ENCODE data around the gene GPR89B. TPM values are rescaled to one million over a fixed set of nuclear protein-coding genes. Genes with fewer than 3 reads are reported as not detected.
"Not testable (repeated sequence)": the region's sequence is repeated elsewhere in the genome, so short reads cannot be mapped to it uniquely, and the experiment has no call there.

GPR89B gene
- polyA plus RNA-seq, 1 donor from 2014 or later = 54.7 TPM

DNA sequence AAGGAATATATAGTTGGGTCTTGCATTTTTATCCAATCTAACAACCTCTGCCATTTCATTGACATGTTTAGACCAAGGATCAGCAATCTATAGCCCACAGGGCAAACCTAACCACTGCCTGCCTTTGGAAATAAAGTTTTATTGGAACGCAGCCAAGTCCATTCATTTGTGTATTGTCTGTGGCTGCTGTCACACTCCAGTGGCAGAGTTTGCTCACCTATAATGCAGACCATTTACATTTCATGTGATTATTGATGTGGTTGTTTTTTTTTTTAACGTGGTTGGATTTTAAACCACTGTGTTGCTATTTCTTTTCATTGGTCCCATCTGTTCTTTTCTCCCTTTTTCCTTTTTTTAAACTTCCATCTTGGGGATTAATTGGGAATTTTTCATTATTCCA lies 57.2 kb downstream of the GPR89B start:
- not testable (repeated sequence) for H3K9ac ChIP-seq (ENCODE audit: low read length); H3K36me3 ChIP-seq (ENCODE audit: insufficient read depth, low read length); H3K9me3 ChIP-seq (ENCODE audit: low read length); H3K4me2 ChIP-seq (ENCODE audit: low read length); H3K27me3 ChIP-seq (ENCODE audit: insufficient read depth, low read depth, low read length); H3K9me2 ChIP-seq (ENCODE audit: insufficient read depth, low read length); H3K79me2 ChIP-seq (replicated peaks; ENCODE audit: insufficient read depth, low read length); H2AFZ ChIP-seq (ENCODE audit: low read depth, low read length); H3K27ac ChIP-seq (ENCODE audit: low read length); H3F3A ChIP-seq (ENCODE audit: insufficient read depth, low read length, poor library complexity, severe bottlenecking); H4K20me1 ChIP-seq (ENCODE audit: insufficient read depth); H3K4me3 ChIP-seq (ENCODE audit: low read length)

- not testable (repeated sequence) for H3K36me3 ChIP-seq (ENCODE audit: insufficient read depth, low read length); H3F3A ChIP-seq (ENCODE audit: insufficient read depth, low read length, poor library complexity, severe bottlenecking); H3K9me3 ChIP-seq (ENCODE audit: low read length); H3K4me3 ChIP-seq (ENCODE audit: low read length); H3K27ac ChIP-seq (ENCODE audit: low read length); H3K9ac ChIP-seq (ENCODE audit: low read length); H4K20me1 ChIP-seq (ENCODE audit: insufficient read depth); H3K4me2 ChIP-seq (ENCODE audit: low read length); H2AFZ ChIP-seq (ENCODE audit: low read depth, low read length); H3K9me2 ChIP-seq (ENCODE audit: insufficient read depth, low read length); H3K27me3 ChIP-seq (ENCODE audit: insufficient read depth, low read depth, low read length); H3K79me2 ChIP-seq (replicated peaks; ENCODE audit: insufficient read depth, low read length)
These were observed 59.7 kb downstream of the GPR89B start for GRCh38 chr1:147987893-147988292.

DNA sequence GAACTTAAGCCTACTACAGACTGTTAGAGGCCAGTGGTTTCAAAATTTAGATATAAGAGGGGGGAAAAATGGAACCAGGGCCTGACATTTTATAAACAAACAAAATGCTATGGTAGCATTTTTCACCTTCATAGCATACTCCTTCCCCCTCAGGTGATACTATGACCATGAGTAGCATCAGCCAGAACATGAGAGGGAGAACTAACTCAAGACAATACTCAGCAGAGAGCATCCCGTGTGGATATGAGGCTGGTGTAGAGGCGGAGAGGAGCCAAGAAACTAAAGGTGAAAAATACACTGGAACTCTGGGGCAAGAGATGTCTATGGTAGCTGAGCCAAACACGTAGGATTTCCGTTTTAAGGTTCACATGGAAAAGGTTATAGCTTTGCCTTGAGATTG lies 64.7 kb downstream of the GPR89B start:
- not testable (repeated sequence) for H3K27me3 ChIP-seq (ENCODE audit: insufficient read depth, low read depth, low read length); H4K20me1 ChIP-seq (ENCODE audit: insufficient read depth); H3F3A ChIP-seq (ENCODE audit: insufficient read depth, low read length, poor library complexity, severe bottlenecking); H2AFZ ChIP-seq (ENCODE audit: low read depth, low read length); H3K36me3 ChIP-seq (ENCODE audit: insufficient read depth, low read length); H3K4me3 ChIP-seq (ENCODE audit: low read length); H3K9ac ChIP-seq (ENCODE audit: low read length); H3K9me2 ChIP-seq (ENCODE audit: insufficient read depth, low read length); H3K79me2 ChIP-seq (replicated peaks; ENCODE audit: insufficient read depth, low read length); H3K4me2 ChIP-seq (ENCODE audit: low read length); H3K27ac ChIP-seq (ENCODE audit: low read length); H3K9me3 ChIP-seq (ENCODE audit: low read length)

DNA sequence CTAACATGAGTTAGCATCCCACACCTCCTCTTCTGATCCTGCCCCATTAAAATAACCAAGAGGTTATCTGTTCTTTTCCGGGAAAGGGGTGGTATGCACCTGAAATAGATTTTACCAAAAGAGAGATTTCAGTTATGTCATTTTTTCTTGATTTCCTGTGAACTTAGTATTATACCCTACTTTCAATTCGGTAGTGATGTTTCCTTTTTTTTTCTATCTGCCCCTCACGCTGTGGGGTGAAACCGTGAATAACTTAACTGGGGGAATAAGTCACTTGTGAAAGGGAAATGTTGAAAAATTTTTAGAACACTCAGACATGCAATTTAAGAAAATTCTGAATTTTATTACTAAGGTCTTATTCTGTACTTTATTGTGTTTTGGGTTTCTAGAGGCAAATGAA lies 65.2 kb downstream of the GPR89B start:
- H3F3A ChIP-seq (ENCODE audit: insufficient read depth, low read length, poor library complexity, severe bottlenecking); H3K9me2 ChIP-seq (ENCODE audit: insufficient read depth, low read length); H3K27ac ChIP-seq (ENCODE audit: low read length); H3K79me2 ChIP-seq (replicated peaks; ENCODE audit: insufficient read depth, low read length); H3K9ac ChIP-seq (ENCODE audit: low read length); H3K36me3 ChIP-seq (ENCODE audit: insufficient read depth, low read length); H2AFZ ChIP-seq (ENCODE audit: low read depth, low read length); H3K27me3 ChIP-seq (ENCODE audit: insufficient read depth, low read depth, low read length); H4K20me1 ChIP-seq (ENCODE audit: insufficient read depth); H3K4me2 ChIP-seq (ENCODE audit: low read length); H3K9me3 ChIP-seq (ENCODE audit: low read length); H3K4me3 ChIP-seq (ENCODE audit: low read length): not testable (repeated sequence)

DNA sequence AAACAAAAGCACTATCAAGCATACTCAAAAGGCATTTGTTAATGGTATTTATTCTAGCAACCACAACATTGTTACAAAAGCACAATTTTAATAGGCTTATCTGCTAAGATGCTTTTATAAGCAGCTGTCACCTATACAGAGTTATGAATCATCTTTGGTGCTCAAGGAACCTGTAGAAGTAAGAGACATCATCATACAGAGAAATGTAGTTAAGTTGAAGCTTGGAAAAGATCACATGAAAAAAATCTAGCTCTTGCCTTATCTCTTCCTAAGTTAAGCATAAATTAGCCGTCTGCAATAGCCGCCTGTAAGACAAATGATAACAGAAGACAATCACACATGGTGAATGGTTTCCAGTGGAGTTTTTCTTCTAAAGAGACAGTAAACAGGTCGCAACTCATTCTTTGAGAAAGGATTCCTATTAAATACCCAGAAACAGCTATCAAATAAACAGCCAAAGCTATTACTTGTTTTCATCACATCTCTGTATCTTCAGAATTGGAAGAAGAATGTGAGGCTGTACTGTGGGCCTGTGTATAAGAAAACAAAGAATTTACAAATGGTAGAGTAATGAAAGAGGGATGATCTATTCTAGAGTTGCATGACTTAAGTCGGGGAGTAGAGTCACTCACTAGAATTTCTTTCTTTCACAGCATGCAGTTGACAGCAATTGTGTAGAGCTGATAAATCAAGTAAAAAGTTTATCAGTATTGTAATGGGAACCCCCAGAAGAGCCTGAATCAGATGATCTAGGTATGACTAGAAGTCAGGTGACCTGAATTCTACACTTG lies 65.8 kb downstream of the GPR89B start:
- not testable (repeated sequence) for H3K4me3 ChIP-seq (ENCODE audit: low read length); H2AFZ ChIP-seq (ENCODE audit: low read depth, low read length); H4K20me1 ChIP-seq (ENCODE audit: insufficient read depth); H3K79me2 ChIP-seq (replicated peaks; ENCODE audit: insufficient read depth, low read length); H3K9me2 ChIP-seq (ENCODE audit: insufficient read depth, low read length); H3K4me2 ChIP-seq (ENCODE audit: low read length); H3K27ac ChIP-seq (ENCODE audit: low read length); H3K9ac ChIP-seq (ENCODE audit: low read length); H3K9me3 ChIP-seq (ENCODE audit: low read length); H3F3A ChIP-seq (ENCODE audit: insufficient read depth, low read length, poor library complexity, severe bottlenecking); H3K27me3 ChIP-seq (ENCODE audit: insufficient read depth, low read depth, low read length); H3K36me3 ChIP-seq (ENCODE audit: insufficient read depth, low read length)

DNA sequence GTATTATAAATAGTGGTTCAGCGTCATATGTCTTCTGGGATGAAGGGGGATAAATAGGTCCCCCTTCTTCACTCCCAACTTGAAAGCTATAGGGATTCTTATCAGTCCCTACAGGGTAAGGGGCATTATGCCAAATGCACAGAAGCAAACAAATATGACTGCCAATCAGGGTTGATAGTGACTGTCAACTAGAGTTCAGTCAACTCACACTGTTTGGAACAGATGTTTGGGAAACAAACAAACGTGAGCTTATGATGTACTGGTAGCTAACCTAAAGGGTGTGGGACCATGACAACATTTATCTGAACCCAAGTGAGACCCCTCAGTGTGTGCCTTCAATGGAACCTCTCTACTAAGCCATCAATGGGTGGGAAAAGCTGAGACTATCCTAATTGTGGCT lies 67.9 kb downstream of the GPR89B start:
- H3K79me2 ChIP-seq (replicated peaks; ENCODE audit: insufficient read depth, low read length); H3K9me2 ChIP-seq (ENCODE audit: insufficient read depth, low read length); H2AFZ ChIP-seq (ENCODE audit: low read depth, low read length); H3K9me3 ChIP-seq (ENCODE audit: low read length); H3K27ac ChIP-seq (ENCODE audit: low read length); H3K27me3 ChIP-seq (ENCODE audit: insufficient read depth, low read depth, low read length); H3K4me3 ChIP-seq (ENCODE audit: low read length); H3F3A ChIP-seq (ENCODE audit: insufficient read depth, low read length, poor library complexity, severe bottlenecking); H4K20me1 ChIP-seq (ENCODE audit: insufficient read depth); H3K4me2 ChIP-seq (ENCODE audit: low read length); H3K36me3 ChIP-seq (ENCODE audit: insufficient read depth, low read length); H3K9ac ChIP-seq (ENCODE audit: low read length): not testable (repeated sequence)

- H3K27ac ChIP-seq (ENCODE audit: low read length); H2AFZ ChIP-seq (ENCODE audit: low read depth, low read length); H3K36me3 ChIP-seq (ENCODE audit: insufficient read depth, low read length); H3K79me2 ChIP-seq (replicated peaks; ENCODE audit: insufficient read depth, low read length); H3K27me3 ChIP-seq (ENCODE audit: insufficient read depth, low read depth, low read length); H3K9me3 ChIP-seq (ENCODE audit: low read length); H3K4me2 ChIP-seq (ENCODE audit: low read length); H4K20me1 ChIP-seq (ENCODE audit: insufficient read depth); H3K4me3 ChIP-seq (ENCODE audit: low read length); H3K9ac ChIP-seq (ENCODE audit: low read length); H3K9me2 ChIP-seq (ENCODE audit: insufficient read depth, low read length); H3F3A ChIP-seq (ENCODE audit: insufficient read depth, low read length, poor library complexity, severe bottlenecking): not testable (repeated sequence)
These were observed 79.5 kb downstream of the GPR89B start for GRCh38 chr1:148007724-148008123.
